Heart left ventricle (tissue), 13 donors: Measurements from ENCODE around the gene GBGT1.

Source experiments
- POLR2A ChIP-seq, 2 donors: fragments of 450-650 bp; IDR thresholded peaks; one replicate each; pipeline ENCODE4 v1.6.1; 2017; ENCODE audit warnings: antibody characterized with exemption in 2 of 2, mild to moderate bottlenecking in 2 of 2, moderate library complexity in 2 of 2
- TF ChIP-seq, protein P1 (sequence below), 12 donors: fragments of 200-600 bp; sonication (generic) in 4 of 12; IDR thresholded peaks; one replicate each; pipeline versions ENCODE4 v1.5.0 to v1.8.0; 2018 to 2022; ENCODE audit warnings: antibody characterized with exemption in 12 of 12, mild to moderate bottlenecking in 5 of 12
- donor health status: ischemic (EF 13 %, LVEDD 7.1; RV severe dilation, severe dysfunction).
- donor health status: DM: no; HTN: yes; CAD: no.
- donor health status: DM: no; HTN: no; CAD: no.
- donor health status: ischemic (EF 25% LVEDD 6.9; RV normal size, moderate dysfunction).
- donor health status: ischemic (EF 25% LVEDD 5.7; RV mildly dilated, moderate dysfunction).
- donor health status: ischemic (EF 35%, LVEDD 5.7; RV mildly dilated, moderate dysfunction).
- donor health status: nonischemic (EF 11% LVEDD 7.7; RV severe dilation, severe dysfunction).
- donor health status: DM: yes; HTN: yes; CAD: no.
- donor health status: PGD.
- donor health status: ischemic (EF 29% LVEDD 5.4; RV normal size, mild dysfunction).
- donor health status: nonischemic (EF 23%, LVEDD 6.1; RV moderate dilation, normal function).

DNA sequence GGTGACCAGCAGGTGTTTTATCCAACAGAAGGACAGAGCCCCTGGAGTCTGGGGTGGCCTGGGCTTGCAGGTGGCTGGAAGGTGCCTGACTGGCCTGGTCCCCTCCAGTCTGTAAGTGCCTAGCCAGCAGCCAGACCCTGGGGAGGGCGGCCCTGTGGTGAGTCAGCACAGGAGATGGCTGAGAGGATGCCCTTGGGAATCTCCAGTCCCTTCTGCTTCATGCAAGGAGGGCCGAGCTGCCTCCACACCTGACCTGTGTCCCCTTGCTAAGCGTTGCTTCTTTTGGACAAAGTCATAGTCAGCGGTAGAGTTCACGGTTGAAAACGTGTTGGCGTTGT is 25.1 kb upstream of the GBGT1 start:
- TF ChIP-seq POLR2A (IDR thresholded peaks at IDR 0.05), result no peak
- TF ChIP-seq, protein P1, sequence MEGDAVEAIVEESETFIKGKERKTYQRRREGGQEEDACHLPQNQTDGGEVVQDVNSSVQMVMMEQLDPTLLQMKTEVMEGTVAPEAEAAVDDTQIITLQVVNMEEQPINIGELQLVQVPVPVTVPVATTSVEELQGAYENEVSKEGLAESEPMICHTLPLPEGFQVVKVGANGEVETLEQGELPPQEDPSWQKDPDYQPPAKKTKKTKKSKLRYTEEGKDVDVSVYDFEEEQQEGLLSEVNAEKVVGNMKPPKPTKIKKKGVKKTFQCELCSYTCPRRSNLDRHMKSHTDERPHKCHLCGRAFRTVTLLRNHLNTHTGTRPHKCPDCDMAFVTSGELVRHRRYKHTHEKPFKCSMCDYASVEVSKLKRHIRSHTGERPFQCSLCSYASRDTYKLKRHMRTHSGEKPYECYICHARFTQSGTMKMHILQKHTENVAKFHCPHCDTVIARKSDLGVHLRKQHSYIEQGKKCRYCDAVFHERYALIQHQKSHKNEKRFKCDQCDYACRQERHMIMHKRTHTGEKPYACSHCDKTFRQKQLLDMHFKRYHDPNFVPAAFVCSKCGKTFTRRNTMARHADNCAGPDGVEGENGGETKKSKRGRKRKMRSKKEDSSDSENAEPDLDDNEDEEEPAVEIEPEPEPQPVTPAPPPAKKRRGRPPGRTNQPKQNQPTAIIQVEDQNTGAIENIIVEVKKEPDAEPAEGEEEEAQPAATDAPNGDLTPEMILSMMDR (IDR thresholded peaks at IDR 0.05), result no peak
